SK-N-SH (cell line): ENCODE data around the gene BTNL8. TPM values are rescaled to one million over a fixed set of nuclear protein-coding genes. Genes with fewer than 3 reads are reported as not detected.

Experiments
- CTCF ChIA-PET: fragments of 300-600, 350-600 bp; formaldehyde crosslinking; extraction: SDS; loops from one replicate; lab custom pipeline; 2021; lab: Yijun Ruan, JAX
- POLR2A ChIA-PET: fragments of 350-600 bp; sonication (Branson Sonifier 250); formaldehyde crosslinking; extraction: SDS; loops from one replicate; lab custom pipeline; 2020; ENCODE audit warnings: antibody characterized with exemption, inconsistent platforms; lab: Yijun Ruan, JAX
- DNase-seq: peaks from one replicate; pipeline ENCODE4 v3.0.0; 2012
- H2AFZ ChIP-seq: fragments of 200-600 bp; sonication (generic); 2 replicates; pipeline ENCODE4 v1.8.1; 2016; ENCODE audit warnings: antibody characterized with exemption, mild to moderate bottlenecking, low read depth
- H3F3A ChIP-seq: fragments of 200-600 bp; sonication (generic); replicated peaks from 2 replicates; pipeline ENCODE3; 2016; ENCODE audit warnings: antibody characterized with exemption, mild to moderate bottlenecking; ENCODE audit not compliant: insufficient read depth
- H3K27ac ChIP-seq, 2 experiments: fragments of 200-500 bp in 1 of 2; fragments of 200-600 bp in 1 of 2; sonication (Bioruptor generic) in 1 of 2; sonication (generic), shearing (Covaris generic) in 1 of 2; 2 replicates each; pipeline versions ENCODE4 v1.5.1 to v1.6.1; 2014 to 2016; ENCODE audit warnings: low read depth in 2 of 2, inconsistent platforms in 1 of 2, low read length in 1 of 2, mild to moderate bottlenecking in 1 of 2, mixed read lengths in 1 of 2
- H3K27me3 ChIP-seq: fragments of 200-600 bp; sonication (generic), shearing (Covaris generic); 2 replicates; pipeline ENCODE4 v1.6.1; 2016; ENCODE audit warnings: mixed run types; ENCODE audit not compliant: insufficient read depth
- H3K36me3 ChIP-seq, 2 experiments: fragments of 200-500 bp in 1 of 2; fragments of 200-600 bp in 1 of 2; sonication (Bioruptor generic) in 1 of 2; sonication (generic) in 1 of 2; replicated peaks in 1 of 2; 2 replicates each; pipeline versions ENCODE3 to v1.5.1; 2014 to 2016; ENCODE audit warnings: low read length in 1 of 2, mild to moderate bottlenecking in 1 of 2; ENCODE audit not compliant: insufficient read depth in 2 of 2, control insufficient read depth in 1 of 2
- H3K4me1 ChIP-seq, 2 experiments: fragments of 200-500 bp in 1 of 2; fragments of 200-600 bp in 1 of 2; sonication (Bioruptor generic) in 1 of 2; sonication (generic), shearing (Covaris generic) in 1 of 2; 2 replicates each; pipeline versions ENCODE4 v1.5.1 to v1.6.1; 2014 to 2016; ENCODE audit warnings: low read depth in 1 of 2, low read length in 1 of 2, mixed run types in 1 of 2; ENCODE audit not compliant: insufficient read depth in 2 of 2, control insufficient read depth in 1 of 2
- H3K4me2 ChIP-seq: fragments of 200-600 bp; sonication (generic), shearing (Covaris generic); 2 replicates; pipeline ENCODE4 v1.6.1; 2017; ENCODE audit warnings: mixed run types
- H3K4me3 ChIP-seq, 2 experiments: fragments of 200-500 bp in 1 of 2; fragments of 200-600 bp in 1 of 2; sonication (Bioruptor generic) in 1 of 2; sonication (generic), shearing (Covaris generic) in 1 of 2; 2 replicates each; pipeline versions ENCODE4 v1.5.1 to v1.8.1; 2014 to 2016; ENCODE audit warnings: low read depth in 2 of 2, inconsistent platforms in 1 of 2, low read length in 1 of 2, mild to moderate bottlenecking in 1 of 2, mixed read lengths in 1 of 2, moderate library complexity in 1 of 2
- H3K79me2 ChIP-seq: fragments of 200-600 bp; sonication (generic); 2 replicates; pipeline ENCODE4 v1.8.1; 2017; ENCODE audit warnings: mild to moderate bottlenecking; ENCODE audit not compliant: insufficient read depth
- H3K9ac ChIP-seq: fragments of 200-600 bp; sonication (generic); 2 replicates; pipeline ENCODE4 v1.6.1; 2017; ENCODE audit warnings: mixed run types
- H3K9me2 ChIP-seq: fragments of 200-600 bp; sonication (generic); 2 replicates; pipeline ENCODE4 v1.6.1; 2017; ENCODE audit warnings: mixed run types
- H3K9me3 ChIP-seq: fragments of 200-600 bp; sonication (generic); 2 replicates; pipeline ENCODE4 v1.6.1; 2017; ENCODE audit warnings: mixed run types, mild to moderate bottlenecking, moderate library complexity
- H4K20me1 ChIP-seq: fragments of 200-600 bp; sonication (generic); 2 replicates; pipeline ENCODE4 v1.6.1; 2017; ENCODE audit warnings: mild to moderate bottlenecking, mixed run types; ENCODE audit not compliant: insufficient read depth
- ELF1 ChIP-seq: IDR thresholded peaks from 2 replicates; pipeline ENCODE4 v1.4.0; 2012
- EP300 ChIP-seq, 2 experiments: IDR thresholded peaks; 2 replicates each; pipeline versions ENCODE4 v1.4.0 to v1.6.1; 2012; ENCODE audit warnings: borderline replicate concordance in 1 of 2, low read depth in 1 of 2, low read length in 1 of 2
- EZH2phosphoT487 ChIP-seq: fragments of 200-600 bp; sonication (generic); IDR thresholded peaks from 2 replicates; pipeline ENCODE4 v1.6.1; 2017; ENCODE audit warnings: low read depth, mixed run types, mild to moderate bottlenecking, antibody characterized with exemption, moderate library complexity, borderline replicate concordance
- GATA2 ChIP-seq: sonication (generic); formaldehyde crosslinking; IDR thresholded peaks from 2 replicates; pipeline ENCODE4 v1.5.0; 2020; ENCODE audit warnings: mild to moderate bottlenecking, missing genetic modification reagents
- JUND ChIP-seq: IDR thresholded peaks from 2 replicates; pipeline ENCODE4 v1.4.0; 2012
- MEF2A ChIP-seq: IDR thresholded peaks from 2 replicates; pipeline ENCODE4 v1.4.0; 2012; ENCODE audit warnings: low read depth, borderline replicate concordance
- NRF1 ChIP-seq: IDR thresholded peaks from 2 replicates; pipeline ENCODE4 v1.6.1; 2012; ENCODE audit warnings: low read depth, mild to moderate bottlenecking, low read length
- RCOR1 ChIP-seq: fragments of 150-350 bp; IDR thresholded peaks from 2 replicates; pipeline ENCODE4 v1.6.1; 2017; ENCODE audit warnings: antibody characterized with exemption, low read length
- RFX5 ChIP-seq: IDR thresholded peaks from 2 replicates; pipeline ENCODE4 v1.6.1; 2012; ENCODE audit warnings: mild to moderate bottlenecking, improper control_type of control experiment, low read length
- RXRA ChIP-seq: IDR thresholded peaks from 2 replicates; pipeline ENCODE4 v1.4.0; 2012; ENCODE audit warnings: low read depth, mild to moderate bottlenecking, borderline replicate concordance
- WGBS: methylation state at CpG from one replicate; pipeline ENCODE4 v1.1.6; 2017; ENCODE audit warnings: low lambda C conversion rate; 5-methylcytosine and 5-hydroxymethylcytosine counted together
- polyA plus RNA-seq, 3 experiments: library from polyadenylated mRNA; depleted of rRNA; stranded (reverse); fragments of >200 nt; gene quantifications; 2 replicates each; pipeline ENCODE4 v1.2.3, GENCODE V29; 2012
- TF ChIP-seq, protein P1 (sequence below): fragments of 200-600 bp; sonication (generic); IDR thresholded peaks from 2 replicates; pipeline ENCODE4 v1.6.1; 2017; ENCODE audit warnings: antibody characterized with exemption, mild to moderate bottlenecking, moderate library complexity
- TF ChIP-seq, protein P2 (sequence below): IDR thresholded peaks from 2 replicates; pipeline ENCODE4 v1.4.0; 2012; ENCODE audit warnings: low read depth, borderline replicate concordance
- TF ChIP-seq, protein P3 (sequence below): fragments of 150-350 bp; IDR thresholded peaks from 2 replicates; pipeline ENCODE4 v1.6.1; 2017; ENCODE audit warnings: antibody characterized with exemption, low read length, low read depth, borderline replicate concordance
- TF ChIP-seq, protein P4 (sequence below): IDR thresholded peaks from 2 replicates; pipeline ENCODE4 v1.4.0; 2012; ENCODE audit warnings: low read depth

Gene BTNL8
- polyA plus RNA-seq, 1 of the 3 experiments (the other 2 are of a cell fraction) = not detected

DNA sequence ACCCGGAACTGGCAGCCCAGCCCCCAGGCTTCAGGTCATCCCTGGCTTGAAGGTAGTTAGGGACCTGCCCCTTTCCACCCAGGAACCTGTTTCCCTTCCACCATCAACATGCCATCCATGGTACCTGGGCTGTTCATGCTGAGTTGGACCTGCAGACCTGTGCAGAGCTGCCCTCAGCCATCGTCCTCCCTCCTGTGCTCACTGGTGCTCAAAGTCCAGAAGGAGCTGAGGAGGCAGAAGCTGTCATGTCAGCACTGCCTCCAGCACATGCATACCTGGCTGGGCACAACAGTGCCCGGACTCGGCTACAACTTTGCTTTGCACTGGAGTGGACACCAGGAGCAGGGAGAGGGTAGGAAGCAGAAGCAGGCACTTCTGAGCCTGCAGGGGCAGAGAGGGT lies 36.2 kb downstream of the BTNL8 start (continued):
- TF ChIP-seq, protein P1, sequence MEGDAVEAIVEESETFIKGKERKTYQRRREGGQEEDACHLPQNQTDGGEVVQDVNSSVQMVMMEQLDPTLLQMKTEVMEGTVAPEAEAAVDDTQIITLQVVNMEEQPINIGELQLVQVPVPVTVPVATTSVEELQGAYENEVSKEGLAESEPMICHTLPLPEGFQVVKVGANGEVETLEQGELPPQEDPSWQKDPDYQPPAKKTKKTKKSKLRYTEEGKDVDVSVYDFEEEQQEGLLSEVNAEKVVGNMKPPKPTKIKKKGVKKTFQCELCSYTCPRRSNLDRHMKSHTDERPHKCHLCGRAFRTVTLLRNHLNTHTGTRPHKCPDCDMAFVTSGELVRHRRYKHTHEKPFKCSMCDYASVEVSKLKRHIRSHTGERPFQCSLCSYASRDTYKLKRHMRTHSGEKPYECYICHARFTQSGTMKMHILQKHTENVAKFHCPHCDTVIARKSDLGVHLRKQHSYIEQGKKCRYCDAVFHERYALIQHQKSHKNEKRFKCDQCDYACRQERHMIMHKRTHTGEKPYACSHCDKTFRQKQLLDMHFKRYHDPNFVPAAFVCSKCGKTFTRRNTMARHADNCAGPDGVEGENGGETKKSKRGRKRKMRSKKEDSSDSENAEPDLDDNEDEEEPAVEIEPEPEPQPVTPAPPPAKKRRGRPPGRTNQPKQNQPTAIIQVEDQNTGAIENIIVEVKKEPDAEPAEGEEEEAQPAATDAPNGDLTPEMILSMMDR = no peak
- TF ChIP-seq, protein P2, sequence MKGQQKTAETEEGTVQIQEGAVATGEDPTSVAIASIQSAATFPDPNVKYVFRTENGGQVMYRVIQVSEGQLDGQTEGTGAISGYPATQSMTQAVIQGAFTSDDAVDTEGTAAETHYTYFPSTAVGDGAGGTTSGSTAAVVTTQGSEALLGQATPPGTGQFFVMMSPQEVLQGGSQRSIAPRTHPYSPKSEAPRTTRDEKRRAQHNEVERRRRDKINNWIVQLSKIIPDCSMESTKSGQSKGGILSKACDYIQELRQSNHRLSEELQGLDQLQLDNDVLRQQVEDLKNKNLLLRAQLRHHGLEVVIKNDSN = no peak
- TF ChIP-seq MEF2A = no peak
- TF ChIP-seq NRF1 = no peak
- TF ChIP-seq ELF1 = no peak
- TF ChIP-seq RCOR1 = no peak
- no peak for TF ChIP-seq RXRA

DNA sequence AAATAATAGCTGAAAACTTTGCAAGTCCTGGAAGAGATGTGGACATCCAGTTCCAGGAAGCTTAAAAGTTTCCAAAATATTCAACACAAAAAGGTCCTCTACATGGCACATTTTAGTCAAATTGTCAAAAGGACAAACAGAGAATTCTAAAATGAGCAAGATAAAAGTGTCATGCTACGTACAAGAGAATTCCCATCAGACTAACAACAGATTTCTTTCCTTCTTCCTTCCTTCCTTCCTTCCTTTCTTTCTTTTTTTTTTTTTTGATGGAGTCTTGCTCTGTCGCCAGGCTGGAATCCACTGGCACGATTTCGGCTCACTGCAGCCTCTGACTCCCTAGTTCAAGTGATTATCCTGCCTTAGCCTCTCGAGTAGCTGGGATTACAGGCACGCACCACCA lies 39.3 kb downstream of the BTNL8 start:
- no peaks in the 10 kb centered on the region for H3K27me3 ChIP-seq
- WGBS = 8% methylated on average over 6 of the region's 6 CpGs
- no peaks in the 10 kb centered on the region for H3K4me1 ChIP-seq
- POLR2A ChIA-PET = no interaction called here
- H3K4me3 ChIP-seq = no peak overlapping the region
- H3K27ac ChIP-seq = no peak overlapping the region
- no peak overlapping the region for H3K9ac ChIP-seq
- no peaks in the 10 kb centered on the region for H3F3A ChIP-seq
- CTCF ChIA-PET = interaction anchor here (0.6 kb wide), 1 partner anchor 1548 kb away, joined by 3 read pairs; no protein-coding TSS in a partner anchor
- H3K9me2 ChIP-seq = no peaks in the 10 kb centered on the region
- no peak overlapping the region for H2AFZ ChIP-seq
- no peak for DNase-seq
- no peak overlapping the region for H3K4me2 ChIP-seq
- TF ChIP-seq GATA2 (CRISPR knock-in tag) (no peak), EZH2phosphoT487 (no peak), RFX5 (no peak), EP300 (IDR thresholded peaks at IDR 0.05; ENCODE audit: borderline replicate concordance in 1 of 2, low read depth in 1 of 2, low read length in 1 of 2) (no peak), RXRA (no peak), JUND (no peak)
- TF ChIP-seq, protein P3, sequence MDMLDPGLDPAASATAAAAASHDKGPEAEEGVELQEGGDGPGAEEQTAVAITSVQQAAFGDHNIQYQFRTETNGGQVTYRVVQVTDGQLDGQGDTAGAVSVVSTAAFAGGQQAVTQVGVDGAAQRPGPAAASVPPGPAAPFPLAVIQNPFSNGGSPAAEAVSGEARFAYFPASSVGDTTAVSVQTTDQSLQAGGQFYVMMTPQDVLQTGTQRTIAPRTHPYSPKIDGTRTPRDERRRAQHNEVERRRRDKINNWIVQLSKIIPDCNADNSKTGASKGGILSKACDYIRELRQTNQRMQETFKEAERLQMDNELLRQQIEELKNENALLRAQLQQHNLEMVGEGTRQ = no peak
- TF ChIP-seq, protein P4, sequence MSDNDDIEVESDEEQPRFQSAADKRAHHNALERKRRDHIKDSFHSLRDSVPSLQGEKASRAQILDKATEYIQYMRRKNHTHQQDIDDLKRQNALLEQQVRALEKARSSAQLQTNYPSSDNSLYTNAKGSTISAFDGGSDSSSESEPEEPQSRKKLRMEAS = no peak
- no peaks in the 10 kb centered on the region for H3K9me3 ChIP-seq
- no peaks in the 10 kb centered on the region for H3K36me3 ChIP-seq
- no peaks in the 10 kb centered on the region for H3K79me2 ChIP-seq
- no peaks in the 10 kb centered on the region for H4K20me1 ChIP-seq
